A673 (cell line): ENCODE results near the gene EFNA2. TPM values are rescaled to one million over a fixed set of nuclear protein-coding genes. Genes with fewer than 3 reads are reported as not detected.

Experiments
- Bru-seq: library from RNA; stranded (reverse); fragments of 400-500 nt; gene quantifications from one replicate; lab custom pipeline; 2021; lab: Mats Ljungman, UMichigan
- BruChase-seq, 2 experiments: library from RNA; stranded (reverse); fragments of 400-500 nt; gene quantifications; one replicate each; lab custom pipeline; 2021; lab: Mats Ljungman, UMichigan
- BruUV-seq: library from RNA; stranded (reverse); fragments of 400-500 nt; replicated peaks from 2 replicates; lab custom pipeline; 2021; lab: Mats Ljungman, UMichigan
- CTCF ChIA-PET: fragments of 300-600 bp; sonication (Branson Sonifier 250); formaldehyde crosslinking; loops from one replicate; lab custom pipeline; 2022; ENCODE audit warnings: antibody characterized with exemption; lab: Charles Lee
- POLR2A ChIA-PET: fragments of 300-600 bp; sonication (Branson Sonifier 250); formaldehyde crosslinking; loops from one replicate; lab custom pipeline; 2022; ENCODE audit warnings: antibody characterized with exemption; ENCODE audit not compliant: low non-redundant PET; lab: Charles Lee
- DNase-seq: peaks from one replicate; pipeline ENCODE4 v3.0.0-alpha.2; 2015; ENCODE audit warnings: low spot score
- H3K27ac ChIP-seq: fragments of 200-600 bp; sonication (generic); 2 replicates; pipeline ENCODE4 v1.5.1; 2016; ENCODE audit warnings: mixed run types, low read depth, mild to moderate bottlenecking, mixed read lengths, antibody characterized with exemption, low read length; ENCODE audit not compliant: poor library complexity, severe bottlenecking
- H3K27me3 ChIP-seq: fragments of 200-600 bp; sonication (generic); replicated peaks from 2 replicates; pipeline ENCODE4 v1.6.1; 2017; ENCODE audit warnings: mixed run types, low read depth, mild to moderate bottlenecking, mixed read lengths, antibody characterized with exemption, low read length; ENCODE audit not compliant: insufficient read depth, poor library complexity
- H3K36me3 ChIP-seq: fragments of 200-600 bp; sonication (generic); 2 replicates; pipeline ENCODE4 v1.6.1; 2016; ENCODE audit warnings: mixed run types, mild to moderate bottlenecking, mixed read lengths, antibody characterized with exemption, low read length; ENCODE audit not compliant: insufficient read depth, poor library complexity, severe bottlenecking
- H3K4me1 ChIP-seq: fragments of 200-600 bp; sonication (generic); 2 replicates; pipeline ENCODE4 v1.6.1; 2017; ENCODE audit warnings: mixed run types, mild to moderate bottlenecking, mixed read lengths, antibody characterized with exemption, low read length; ENCODE audit not compliant: insufficient read depth, poor library complexity, severe bottlenecking
- H3K4me3 ChIP-seq: fragments of 200-600 bp; sonication (generic); 2 replicates; pipeline ENCODE4 v1.5.1; 2016; ENCODE audit warnings: low read depth, mixed run types, mild to moderate bottlenecking, mixed read lengths, low read length; ENCODE audit not compliant: poor library complexity, severe bottlenecking
- H3K9me3 ChIP-seq: fragments of 200-600 bp; sonication (generic); 2 replicates; pipeline ENCODE4 v1.6.1; 2016; ENCODE audit warnings: mixed run types, low read depth, mild to moderate bottlenecking, mixed read lengths, antibody characterized with exemption, low read length; ENCODE audit not compliant: poor library complexity, severe bottlenecking
- EZH2 ChIP-seq: fragments of 200-600 bp; sonication (generic); IDR thresholded peaks from 2 replicates; pipeline ENCODE4 v1.6.1; 2017; ENCODE audit warnings: borderline replicate concordance, low read depth, mild to moderate bottlenecking, mixed read lengths, antibody characterized with exemption, low read length; ENCODE audit not compliant: poor library complexity, severe bottlenecking
- intact Hi-C: fragments of 100-400 bp; cut with micrococcal nuclease; formaldehyde crosslinking; loops from one replicate; pipeline ENCODE4 v1.10.0; 2022; ENCODE audit not compliant: unreplicated experiment
- long read RNA-seq: library from polyadenylated mRNA; stranded (forward); transcript quantifications from one replicate; pipeline ENCODE4 v2.0.0, GENCODE V29; 2022
- total RNA-seq: library from RNA; stranded (reverse); gene quantifications from 2 replicates; pipeline ENCODE4 v1.2.3, GENCODE V29; 2021
- TF ChIP-seq, protein P1 (sequence below): fragments of 300-800, 200-600 bp; sonication (generic); conservative IDR thresholded peaks from 2 replicates; pipeline ENCODE4 v1.5.1; 2017; ENCODE audit warnings: low read depth, mild to moderate bottlenecking, antibody characterized with exemption, low read length, moderate library complexity, mixed read lengths

The EFNA2 gene
- 0.64 and 0.68 TPM in 2 replicates for total RNA-seq
- Bru-seq, nascent RNA: percentile 13 among the genes with signal in this experiment
- percentile 16 among the genes with signal in this experiment for BruChase-seq, experiment 1, labeled RNA remaining after a 2-hour chase
- BruChase-seq, experiment 2, labeled RNA remaining after a 6-hour chase: percentile 18 among the genes with signal in this experiment
- long read RNA-seq: 0 reads

GRCh38 chr19:1285737-1286360, at the start of gene EFNA2:
TSS of gene EFNA2 (plus strand) at chr19:1285873. CDS start at chr19:1286169, 296 bp downstream.
- POLR2A ChIA-PET: no interaction called here
- peaks cover 7% of the 10 kb centered on the region for H3K4me1 ChIP-seq
- no peaks in the 10 kb centered on the region for H3K36me3 ChIP-seq
- H3K27me3 ChIP-seq: peaks cover 33% of the 10 kb centered on the region
- DNase-seq: no peak
- no peaks in the 10 kb centered on the region for H3K9me3 ChIP-seq
- BruUV-seq: no TSS peak
- intact Hi-C loops: no loop called here
- CTCF ChIA-PET: no interaction called here
- no peak within 1 kb of the TSS for H3K27ac ChIP-seq
- no peak for TF ChIP-seq EZH2
- H3K4me3 ChIP-seq: peak within 1 kb of the TSS; percentile 41

DNA sequence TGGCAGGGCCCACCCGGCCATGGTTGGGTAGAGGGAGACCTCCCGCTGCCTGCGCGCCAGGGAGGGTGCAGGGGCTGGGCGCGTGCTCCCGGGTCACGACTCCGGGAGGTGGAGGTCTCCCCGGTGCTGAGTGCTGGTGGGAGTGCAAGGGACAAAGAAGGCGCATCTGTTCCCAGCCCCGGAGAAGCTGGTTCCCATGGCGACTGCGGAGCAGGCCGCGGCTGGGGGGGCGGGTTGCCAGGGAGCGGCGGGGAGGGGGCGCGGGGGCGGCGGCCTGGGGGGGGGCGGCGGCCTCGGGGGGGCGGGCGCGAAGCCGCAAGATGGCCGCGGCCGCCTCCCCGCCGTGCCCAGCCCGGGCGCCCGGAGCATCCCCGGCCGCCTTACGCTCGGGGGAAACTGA, 49.1 kb upstream of the EFNA2 start:
- Histone ChIP-seq H3K36me3 (peaks cover 8% of the 10 kb centered on the region), H3K27me3 (no peaks in the 10 kb centered on the region), H3K27ac (no peak overlapping the region), H3K9me3 (no peaks in the 10 kb centered on the region), H3K4me1 (peaks cover 24% of the 10 kb centered on the region), H3K4me3 (peak overlapping the region; percentile 86)
- CTCF ChIA-PET: no interaction called here
- DNase-seq: no peak
- intact Hi-C loops: no loop called here
- TF ChIP-seq, protein P1, sequence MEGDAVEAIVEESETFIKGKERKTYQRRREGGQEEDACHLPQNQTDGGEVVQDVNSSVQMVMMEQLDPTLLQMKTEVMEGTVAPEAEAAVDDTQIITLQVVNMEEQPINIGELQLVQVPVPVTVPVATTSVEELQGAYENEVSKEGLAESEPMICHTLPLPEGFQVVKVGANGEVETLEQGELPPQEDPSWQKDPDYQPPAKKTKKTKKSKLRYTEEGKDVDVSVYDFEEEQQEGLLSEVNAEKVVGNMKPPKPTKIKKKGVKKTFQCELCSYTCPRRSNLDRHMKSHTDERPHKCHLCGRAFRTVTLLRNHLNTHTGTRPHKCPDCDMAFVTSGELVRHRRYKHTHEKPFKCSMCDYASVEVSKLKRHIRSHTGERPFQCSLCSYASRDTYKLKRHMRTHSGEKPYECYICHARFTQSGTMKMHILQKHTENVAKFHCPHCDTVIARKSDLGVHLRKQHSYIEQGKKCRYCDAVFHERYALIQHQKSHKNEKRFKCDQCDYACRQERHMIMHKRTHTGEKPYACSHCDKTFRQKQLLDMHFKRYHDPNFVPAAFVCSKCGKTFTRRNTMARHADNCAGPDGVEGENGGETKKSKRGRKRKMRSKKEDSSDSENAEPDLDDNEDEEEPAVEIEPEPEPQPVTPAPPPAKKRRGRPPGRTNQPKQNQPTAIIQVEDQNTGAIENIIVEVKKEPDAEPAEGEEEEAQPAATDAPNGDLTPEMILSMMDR: no peak
- TF ChIP-seq EZH2: no peak
- no TSS peak for BruUV-seq
- POLR2A ChIA-PET: interaction anchor here (0.6 kb wide), 1 partner anchor 33 kb away, joined by 4 read pairs; no protein-coding TSS in a partner anchor

DNA sequence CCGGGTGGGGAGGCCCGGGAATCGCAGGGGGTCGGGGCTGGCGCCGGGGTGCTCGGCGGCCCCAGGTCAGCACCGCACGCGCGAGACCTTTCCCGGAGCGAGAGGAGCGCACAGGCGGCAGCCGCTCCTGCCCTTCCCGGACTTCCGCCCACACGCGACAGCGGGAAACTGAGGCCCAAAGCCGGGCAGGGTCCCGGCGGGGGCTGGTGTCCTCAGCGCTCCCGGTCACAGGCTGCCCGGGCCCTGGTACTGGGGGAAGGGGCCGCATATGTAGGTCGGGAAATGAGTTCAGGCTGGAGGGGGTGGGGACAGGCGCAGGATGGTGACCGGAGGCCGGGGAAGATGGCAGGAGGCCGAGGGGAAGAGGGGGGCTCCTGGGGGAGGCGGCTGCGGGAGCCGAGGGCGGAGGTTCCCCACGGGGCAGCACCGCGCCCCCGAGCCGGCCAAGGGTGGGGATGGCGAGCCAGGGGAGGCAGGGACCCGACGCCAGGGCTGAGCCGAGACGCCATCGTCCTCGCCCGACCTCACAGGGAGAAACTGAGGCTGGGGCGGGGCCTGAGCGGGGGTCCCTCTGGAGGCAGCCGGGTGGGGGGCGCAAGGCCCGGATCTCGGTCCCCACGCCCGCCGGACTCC, 48.5 kb upstream of the EFNA2 start:
- peaks cover 24% of the 10 kb centered on the region for H3K4me1 ChIP-seq
- peaks cover 8% of the 10 kb centered on the region for H3K36me3 ChIP-seq
- peak overlapping the region; percentile 86 for H3K4me3 ChIP-seq
- no peak for DNase-seq
- TF ChIP-seq EZH2: no peak
- TF ChIP-seq, protein P1: no peak
- BruUV-seq: no TSS peak
- H3K9me3 ChIP-seq: no peaks in the 10 kb centered on the region
- peak overlapping the region; percentile 70 for H3K27ac ChIP-seq
- POLR2A ChIA-PET: interaction anchor here (0.6 kb wide), 1 partner anchor 33 kb away, joined by 4 read pairs; no protein-coding TSS in a partner anchor
- CTCF ChIA-PET: no interaction called here
- no peaks in the 10 kb centered on the region for H3K27me3 ChIP-seq
- intact Hi-C loops: no loop called here
